Head of caudate nucleus (tissue), 42 donors: ENCODE measurements around the gene DCLK1.
"Not testable (repeated sequence)": the region's sequence is repeated elsewhere in the genome, so short reads cannot be mapped to it uniquely, and the experiment has no call there.

Experiments used
- DNase-seq, 42 donors: peaks; one replicate each; pipeline versions ENCODE4 v3.0.0 to v3.0.0-alpha.2; 2020 to 2021; ENCODE audit warnings: mixed read lengths in 7 of 42
- intact Hi-C: fragments of 100-400 bp; cut with DNase I; formaldehyde crosslinking; loops from one replicate; pipeline ENCODE4 v1.15.0; 2022

DCLK1 gene

GRCh38 chr13:35976126-35976525 is 155.1 kb downstream of the DCLK1 start:
- intact Hi-C loops, result loop anchor here (5.0 kb wide), 1 partner anchor 306 kb away; no protein-coding TSS in a partner anchor
- DNase-seq, result no peak

GRCh38 chr13:35966951-35967350 is 164.2 kb downstream of the DCLK1 start:
- DNase-seq, intact Hi-C loops: not testable (repeated sequence)

- no peak for DNase-seq
- intact Hi-C loops, result no loop called here
Observed at GRCh38 chr13:35966024-35966423, 165.2 kb downstream of the DCLK1 start.

DNA sequence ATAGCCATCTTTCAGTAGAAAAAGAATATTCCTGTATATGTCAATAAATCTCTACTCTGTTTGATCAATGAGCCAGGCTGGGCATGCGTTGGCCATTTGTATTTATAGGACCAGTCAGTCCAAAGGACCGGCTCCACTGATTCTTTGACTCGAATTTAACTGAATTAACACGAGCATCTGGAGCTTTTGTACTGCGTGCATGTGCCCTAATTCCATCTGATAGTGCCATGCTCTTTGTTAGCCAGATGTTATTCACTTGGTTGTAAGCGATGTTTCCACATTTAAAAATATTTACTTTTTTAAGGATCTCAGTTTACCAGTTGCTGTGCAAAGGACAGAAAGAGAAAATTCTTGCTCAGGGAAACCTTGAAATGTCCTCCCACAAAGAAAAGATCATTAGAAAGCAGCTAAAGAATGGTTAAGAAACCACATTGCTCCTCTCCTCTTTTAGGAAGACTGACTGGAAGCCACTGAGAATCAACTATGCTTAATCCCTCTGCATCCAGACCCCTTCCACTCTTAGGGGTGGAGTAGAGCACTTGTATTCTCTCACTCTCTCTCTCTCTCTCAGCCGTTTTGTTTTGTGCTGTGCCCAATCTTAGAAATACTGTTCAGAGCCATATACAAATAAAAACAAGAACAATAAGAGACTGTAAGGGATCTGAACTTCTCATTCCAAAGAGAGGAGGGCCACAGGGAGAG is 165.8 kb downstream of the DCLK1 start:
- intact Hi-C loops, result no loop called here
- DNase-seq, result no peak

DNA sequence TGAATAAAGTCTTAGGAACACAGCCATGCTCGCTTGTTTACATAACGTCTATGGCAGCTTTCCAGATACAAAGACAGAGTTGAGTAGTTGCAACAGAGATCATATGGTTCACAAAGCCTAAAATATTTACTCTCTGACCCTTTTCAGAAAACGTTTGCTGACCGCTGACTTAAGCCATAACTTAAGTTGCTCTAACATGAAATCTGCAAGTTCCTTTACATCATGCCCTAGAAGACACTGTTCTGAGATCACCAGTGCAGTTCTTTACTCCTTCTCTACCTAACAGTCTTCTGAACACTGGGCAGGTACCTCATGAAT is 166.4 kb downstream of the DCLK1 start:
- no peak for DNase-seq
- intact Hi-C loops, result no loop called here

DNA sequence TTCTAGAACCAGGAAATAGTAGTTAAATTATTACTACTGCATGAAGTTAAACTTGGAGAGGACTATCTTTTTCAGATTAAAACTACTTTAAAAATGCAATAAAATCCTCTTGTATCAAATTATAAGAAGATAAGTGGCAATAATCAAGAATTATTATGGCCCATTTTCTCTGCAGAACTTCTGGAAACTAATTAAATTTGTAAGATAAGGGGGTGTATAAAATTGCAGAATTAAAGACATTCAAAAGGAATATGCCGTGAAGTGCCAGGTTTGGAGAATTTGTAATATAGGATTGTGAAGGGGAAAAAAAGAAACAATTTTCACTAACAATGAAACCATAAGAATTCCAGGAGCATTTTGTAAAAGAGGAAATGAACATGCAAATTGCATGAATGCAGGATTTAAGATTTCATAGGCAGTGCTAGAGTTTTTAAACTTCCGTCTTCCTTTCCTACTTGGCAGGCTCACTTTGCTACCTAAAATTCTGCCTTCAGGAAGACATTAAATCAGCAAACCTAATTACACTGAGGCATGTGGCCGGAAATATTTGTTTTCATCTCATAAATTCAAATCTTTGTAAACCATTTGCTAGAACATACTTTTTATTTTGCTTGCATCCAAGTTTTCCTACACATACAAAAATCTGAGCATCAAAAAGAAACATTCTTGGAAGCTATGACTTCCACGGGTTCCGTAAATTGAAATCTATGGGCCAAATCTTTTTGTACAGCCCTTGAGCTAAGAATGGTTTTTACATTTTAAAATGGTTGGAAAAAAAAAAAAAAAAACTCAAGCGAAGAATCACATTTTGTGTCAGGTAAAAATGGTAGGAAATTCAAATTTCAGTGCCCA is 166.9 kb downstream of the DCLK1 start:
- intact Hi-C loops, result no loop called here
- no peak for DNase-seq

GRCh38 chr13:35961461-35962220 is 169.5 kb downstream of the DCLK1 start:
- no peak for DNase-seq
- intact Hi-C loops, result no loop called here

DNA sequence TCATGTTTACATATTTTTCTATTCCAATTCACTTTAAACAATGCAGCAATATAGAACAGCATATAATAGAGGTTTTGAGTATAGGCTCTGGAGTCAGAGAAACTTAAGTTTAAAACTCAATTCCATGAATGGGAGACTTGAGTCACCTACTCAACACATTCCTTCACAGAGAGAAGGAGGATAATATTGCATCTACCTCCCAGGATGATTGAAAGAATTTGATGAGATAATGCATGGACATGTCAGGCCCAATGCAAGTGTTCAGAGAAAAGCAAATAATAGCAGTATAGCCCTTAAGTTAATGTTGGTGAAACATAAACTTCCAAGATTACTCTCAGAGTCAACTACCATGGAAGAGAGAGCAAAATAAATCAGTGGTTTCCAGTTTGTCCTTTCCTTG is 170.2 kb downstream of the DCLK1 start:
- intact Hi-C loops, result no loop called here

GRCh38 chr13:35957996-35958395 is 173.2 kb downstream of the DCLK1 start:
- DNase-seq, result no peak
- intact Hi-C loops, result loop anchor here (10.0 kb wide), 1 partner anchor 143 kb away; no protein-coding TSS in a partner anchor

More for the DNA sequence above, 170.2 kb downstream of the DCLK1 start:
- no peak for DNase-seq

DNA sequence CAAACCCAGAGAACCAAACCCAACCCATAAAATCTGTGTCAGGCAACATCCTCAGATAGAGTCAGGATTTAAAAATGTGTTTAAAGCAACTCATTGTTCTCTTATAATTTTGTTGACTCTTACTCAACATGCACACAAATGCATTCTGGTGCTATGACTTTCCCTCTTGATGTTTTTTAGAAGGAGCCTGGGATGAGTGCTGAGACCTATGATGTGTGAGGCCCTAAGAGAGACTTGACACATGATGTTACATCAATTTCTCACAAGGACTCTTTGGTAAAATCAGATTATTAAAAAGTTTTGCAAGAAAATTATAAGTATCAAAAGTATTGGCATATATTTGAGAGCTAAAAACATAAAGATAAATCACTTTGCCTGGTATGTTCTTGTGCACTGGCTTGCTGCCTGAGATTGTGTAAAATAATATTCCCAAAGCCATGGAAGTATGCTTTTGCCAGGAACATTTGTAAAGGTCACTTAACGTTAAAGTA is 173.9 kb downstream of the DCLK1 start:
- intact Hi-C loops, result loop anchor here (10.0 kb wide), 1 partner anchor 142 kb away; no protein-coding TSS in a partner anchor
- DNase-seq, result no peak

DNA sequence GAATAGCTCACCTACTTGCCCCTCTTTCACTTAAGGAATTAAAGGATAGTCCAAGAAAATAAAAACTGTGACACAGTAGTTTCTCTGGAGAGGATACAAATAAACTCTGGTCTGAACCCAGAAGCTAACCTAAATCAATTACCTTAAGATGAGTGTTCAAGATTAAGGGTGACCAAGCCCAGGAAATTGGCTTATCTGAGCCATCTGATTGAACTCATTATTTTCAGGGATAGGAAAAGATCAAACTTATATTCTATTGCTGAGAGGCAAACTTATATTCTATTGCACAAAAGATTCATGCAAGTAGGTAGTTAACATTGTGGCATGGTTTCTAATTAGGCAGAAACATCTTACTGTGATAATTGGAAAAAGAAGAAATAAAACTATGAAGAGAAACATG is 175.1 kb downstream of the DCLK1 start:
- intact Hi-C loops, result loop anchor here (10.0 kb wide), 1 partner anchor 141 kb away; no protein-coding TSS in a partner anchor
- DNase-seq, result no peak

GRCh38 chr13:35954207-35954560 is 177.0 kb downstream of the DCLK1 start:
- DNase-seq, result no peak
- intact Hi-C loops, result loop anchor here (10.0 kb wide), 1 partner anchor 139 kb away; no protein-coding TSS in a partner anchor

- DNase-seq, result peak; percentile 63 to 92 (median 83)
- intact Hi-C loops, result loop anchor here (10.0 kb wide), 1 partner anchor 139 kb away; no protein-coding TSS in a partner anchor
Observed at GRCh38 chr13:35953537-35954206, 177.5 kb downstream of the DCLK1 start.

GRCh38 chr13:35947315-35947714 is 183.9 kb downstream of the DCLK1 start:
- DNase-seq, result no peak
- intact Hi-C loops, result no loop called here

- intact Hi-C loops, result no loop called here
- no peak for DNase-seq
Observed at GRCh38 chr13:35945368-35945767, 185.8 kb downstream of the DCLK1 start.

DNA sequence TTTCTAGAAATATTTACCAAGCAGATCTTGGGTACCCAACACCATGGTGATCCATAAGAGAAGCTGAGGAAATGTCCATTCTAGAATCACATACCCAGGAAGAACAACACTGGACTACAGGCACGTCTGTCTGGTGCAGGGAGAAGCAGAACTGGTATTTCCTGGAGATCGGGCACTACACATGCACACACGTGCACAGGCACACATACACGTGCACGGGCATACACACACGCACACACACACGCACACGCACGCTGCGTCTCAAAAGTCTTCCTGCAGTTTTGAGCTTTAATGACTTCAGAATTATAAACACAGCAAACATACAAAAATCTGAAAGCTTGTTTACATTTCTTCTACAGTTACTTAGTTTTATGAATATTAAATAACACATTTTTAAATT is 189.8 kb downstream of the DCLK1 start:
- intact Hi-C loops, result no loop called here
- no peak for DNase-seq

DNA sequence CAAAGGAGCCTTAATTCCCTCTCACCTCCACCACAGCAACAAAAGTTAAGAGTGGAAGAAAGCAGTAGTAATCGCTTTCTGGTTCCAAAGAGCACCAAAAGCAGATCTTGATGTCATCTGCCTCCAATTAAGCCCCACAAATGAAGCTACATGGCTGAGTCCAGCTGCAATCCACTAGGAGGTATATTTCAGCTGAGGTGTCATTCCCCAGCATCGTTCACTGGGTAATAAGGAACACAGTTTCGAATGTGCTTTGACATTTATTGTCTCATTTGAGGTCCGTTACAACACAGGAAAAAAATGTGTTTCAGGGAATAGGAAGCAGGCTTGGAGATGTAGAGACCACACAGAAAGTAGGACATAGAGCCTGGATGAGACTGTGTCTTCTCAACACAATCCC is 190.4 kb downstream of the DCLK1 start:
- intact Hi-C loops, result no loop called here
- no peak for DNase-seq

GRCh38 chr13:35936246-35936978 is 194.8 kb downstream of the DCLK1 start:
- intact Hi-C loops, result no loop called here
- DNase-seq, result no peak
